CD1c-positive myeloid dendritic cell (primary cell): Measurements from ENCODE around the gene NCKAP5.

Experiments used
- DNase-seq: peaks from one replicate; pipeline ENCODE4 v3.0.0-alpha.2; 2016; ENCODE audit errors: extremely low spot score

The NCKAP5 gene

DNA sequence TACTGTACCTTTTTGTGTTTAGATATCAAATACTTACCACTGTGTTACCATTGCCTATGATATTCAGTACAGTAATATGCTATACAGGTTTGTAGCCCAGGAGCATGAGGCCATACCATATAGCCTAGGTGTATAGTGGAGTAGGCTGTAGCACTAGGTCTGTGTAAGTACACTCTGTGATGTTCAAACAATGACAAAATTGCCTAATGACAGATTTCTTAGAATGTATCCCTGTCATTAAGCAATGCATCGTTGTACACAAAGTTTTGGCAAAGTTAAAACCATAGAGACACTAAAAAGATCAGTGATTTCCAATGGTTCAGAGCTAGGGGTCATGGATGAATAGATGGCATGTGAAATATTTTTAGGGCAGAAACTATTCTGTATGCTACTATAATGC lies 415.5 kb downstream of the NCKAP5 start:
- DNase-seq: no peak

DNA sequence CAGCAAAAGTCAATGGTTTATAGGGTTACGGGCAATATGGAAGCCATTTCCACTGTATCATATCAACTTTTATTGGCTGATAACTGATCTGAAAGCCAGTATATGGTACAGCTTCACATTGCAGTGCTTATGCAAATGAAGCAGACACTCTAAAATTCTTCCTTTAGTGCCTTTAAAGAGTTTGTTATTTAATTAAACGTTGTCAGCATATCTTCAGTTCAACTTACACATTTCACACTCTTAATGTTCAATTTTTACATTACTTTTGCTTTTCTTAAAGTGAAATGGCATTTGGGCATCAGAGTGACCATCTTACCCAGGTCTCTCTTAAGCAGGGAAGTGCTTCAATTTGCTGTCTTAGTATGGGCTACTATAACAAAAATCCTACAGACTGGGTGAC lies 420.1 kb downstream of the NCKAP5 start:
- no peak for DNase-seq

- no peak for DNase-seq
Observed at GRCh38 chr2:133146893-133147292, 421.4 kb downstream of the NCKAP5 start.

GRCh38 chr2:133143645-133144044 lies 424.6 kb downstream of the NCKAP5 start:
- no peak for DNase-seq

GRCh38 chr2:133142087-133142486 lies 426.2 kb downstream of the NCKAP5 start:
- no peak for DNase-seq

DNA sequence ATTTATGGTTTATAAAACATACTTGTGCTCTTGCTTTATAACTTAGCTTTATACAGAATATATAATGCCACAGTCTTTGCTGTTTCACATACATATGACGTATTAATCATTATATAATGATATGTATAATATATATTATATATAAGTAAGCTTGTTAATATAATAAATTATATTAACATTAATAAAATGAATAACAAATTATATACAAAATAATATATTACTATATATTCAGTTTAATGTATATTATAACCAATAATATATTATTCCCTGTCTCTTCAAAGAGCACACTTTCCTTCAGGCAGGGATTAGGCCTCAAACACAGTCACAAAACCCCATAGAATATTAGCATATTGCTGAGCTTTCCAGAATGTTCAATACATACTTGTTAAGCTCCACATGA lies 427.6 kb downstream of the NCKAP5 start:
- DNase-seq: no peak

DNA sequence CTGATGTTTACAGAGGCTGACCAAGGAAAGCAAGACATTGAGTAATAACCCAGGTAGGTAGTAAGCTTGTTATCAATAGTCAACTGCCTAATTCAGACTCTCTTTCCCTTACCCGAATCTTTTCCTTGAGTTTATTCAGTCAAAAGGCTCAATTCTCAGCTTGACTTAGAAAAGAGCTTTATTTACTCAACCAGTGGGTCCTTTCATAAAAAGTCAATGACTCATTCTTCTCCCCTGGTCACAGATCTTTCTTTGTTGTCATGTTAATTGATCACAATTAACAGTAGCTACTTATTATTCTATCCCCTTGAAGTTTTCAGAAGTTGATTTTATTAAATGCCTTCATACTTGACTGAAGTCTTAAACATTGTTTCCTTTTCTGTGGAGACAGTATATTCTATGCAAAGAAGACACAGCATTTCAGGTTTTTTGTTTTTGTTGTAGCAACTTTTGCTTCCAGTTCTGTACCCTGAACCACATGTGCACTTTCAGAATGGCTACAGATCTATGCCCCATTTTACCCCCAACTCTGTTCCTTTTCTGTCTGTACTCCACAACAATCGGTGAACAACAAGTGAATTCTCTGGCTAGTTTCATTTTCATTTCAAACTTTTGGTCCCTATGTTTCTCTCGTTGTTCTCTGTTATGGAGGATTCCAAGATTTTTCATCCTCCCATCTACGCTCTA lies 428.3 kb downstream of the NCKAP5 start:
- no peak for DNase-seq

DNA sequence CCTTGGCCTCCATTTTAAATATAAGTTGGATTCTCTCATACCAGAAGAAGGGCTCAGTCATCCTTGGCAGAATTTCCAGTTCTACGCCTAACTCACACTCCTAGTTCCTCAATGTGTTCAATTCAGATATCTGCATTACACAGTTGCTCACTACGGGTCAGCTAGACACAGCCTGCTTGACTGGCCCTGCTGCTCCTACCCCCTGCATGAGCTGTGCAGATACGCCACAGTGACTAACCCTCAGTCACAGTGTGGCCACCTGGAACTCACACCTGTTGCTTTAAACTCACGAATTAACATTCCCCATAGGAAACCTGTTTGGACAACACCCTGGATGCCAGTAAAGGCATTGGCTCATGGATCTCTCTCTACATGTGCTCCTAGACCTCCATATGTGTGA lies 429.6 kb downstream of the NCKAP5 start:
- DNase-seq: no peak

DNA sequence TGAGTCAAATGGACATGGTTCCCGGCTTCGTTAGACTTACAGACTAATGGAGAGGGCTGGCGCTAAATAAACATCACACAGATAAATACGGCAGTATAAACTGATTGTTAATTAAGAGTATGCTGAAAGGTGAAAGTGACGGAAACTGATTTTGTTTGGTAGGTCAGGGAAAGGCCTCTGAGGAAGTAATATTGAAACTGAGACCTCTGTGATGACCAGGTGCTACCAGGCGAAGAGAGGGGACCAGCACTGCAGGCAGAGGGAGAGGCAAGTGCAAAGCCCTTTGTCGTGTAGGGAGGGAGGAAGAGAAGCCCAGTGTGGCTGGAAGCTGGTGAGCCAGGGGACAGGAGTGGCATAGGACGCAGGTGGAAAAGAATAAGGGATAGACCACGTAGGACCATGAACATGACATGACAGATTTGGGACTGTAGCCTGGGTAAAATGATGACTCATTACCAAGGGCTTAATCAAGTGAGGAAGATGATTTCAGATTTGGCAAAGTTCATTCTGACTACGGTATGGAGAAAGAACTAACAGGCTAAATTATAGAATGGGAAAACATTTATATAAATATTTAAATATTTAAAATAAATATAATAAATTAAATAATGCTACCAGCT lies 433.1 kb downstream of the NCKAP5 start:
- DNase-seq: no peak

DNA sequence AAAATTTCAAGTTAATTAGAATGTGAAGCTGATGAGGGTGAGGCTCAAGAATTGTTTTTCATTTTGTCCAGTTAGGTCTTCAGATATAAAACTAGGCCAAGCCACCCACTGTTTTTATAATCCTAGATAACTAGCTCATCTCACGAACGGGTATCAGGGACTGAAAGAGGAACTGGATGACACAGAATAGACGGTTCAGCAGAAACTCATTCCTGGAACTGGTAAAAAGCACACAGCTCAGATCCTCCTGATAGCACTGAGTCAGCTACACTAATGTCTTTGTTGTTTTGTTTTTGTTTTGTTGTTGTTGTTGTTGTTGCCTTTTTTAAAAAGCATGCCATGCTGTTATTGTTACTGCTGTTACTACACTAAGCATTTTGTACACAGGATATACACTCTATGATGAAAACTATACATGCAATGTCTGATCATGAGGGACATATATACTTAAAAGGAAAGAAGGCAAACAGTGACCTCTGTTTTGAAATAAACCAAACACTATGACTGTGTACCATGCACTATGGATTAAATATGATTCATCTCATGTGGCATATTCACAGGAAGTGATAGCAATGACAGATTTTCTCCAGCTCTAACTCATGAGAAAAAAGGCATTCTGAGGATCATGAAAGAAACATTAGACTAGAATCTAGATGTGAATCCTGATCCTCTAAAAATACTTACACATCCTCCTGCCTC lies 437.6 kb downstream of the NCKAP5 start:
- DNase-seq: peak; percentile 7

DNA sequence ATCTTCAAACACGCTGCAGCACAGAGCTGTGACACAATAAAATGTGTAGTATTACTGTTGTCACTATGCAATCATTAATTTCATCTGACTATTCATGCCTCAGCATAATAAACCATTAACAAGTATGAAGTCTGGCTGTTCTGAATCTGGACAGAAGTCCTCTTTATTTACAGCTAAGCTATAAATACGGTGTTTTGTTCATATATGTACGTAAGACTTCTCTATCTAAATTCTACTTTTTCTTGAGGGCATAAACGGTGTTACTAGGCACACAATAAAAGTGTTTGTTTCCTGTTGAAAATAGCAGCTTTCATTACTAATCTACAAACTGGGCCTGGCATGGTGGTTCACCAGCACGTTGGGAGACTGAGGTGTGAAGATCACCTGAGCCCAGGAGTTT lies 443.8 kb downstream of the NCKAP5 start:
- DNase-seq: no peak

GRCh38 chr2:133123904-133124303 lies 444.4 kb downstream of the NCKAP5 start:
- no peak for DNase-seq

DNA sequence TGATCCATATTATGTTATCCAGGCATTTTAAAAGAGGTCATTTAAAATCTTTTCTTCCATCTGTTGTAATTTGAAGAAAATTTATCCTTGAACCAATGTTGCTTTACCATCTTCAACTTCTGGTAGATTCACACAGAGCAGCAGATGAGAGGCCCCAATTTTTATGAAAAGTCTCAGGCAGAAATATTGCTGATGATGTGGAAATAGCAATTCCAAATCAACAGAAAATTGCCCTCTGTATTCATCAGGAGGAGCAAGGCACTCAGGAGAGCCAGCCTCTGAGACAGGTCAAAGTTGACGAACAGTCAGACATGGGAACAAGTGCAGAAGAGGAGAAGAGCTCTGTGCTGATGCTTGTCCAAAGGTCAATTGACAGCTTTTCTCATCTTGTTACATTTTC lies 444.9 kb downstream of the NCKAP5 start:
- no peak for DNase-seq

DNA sequence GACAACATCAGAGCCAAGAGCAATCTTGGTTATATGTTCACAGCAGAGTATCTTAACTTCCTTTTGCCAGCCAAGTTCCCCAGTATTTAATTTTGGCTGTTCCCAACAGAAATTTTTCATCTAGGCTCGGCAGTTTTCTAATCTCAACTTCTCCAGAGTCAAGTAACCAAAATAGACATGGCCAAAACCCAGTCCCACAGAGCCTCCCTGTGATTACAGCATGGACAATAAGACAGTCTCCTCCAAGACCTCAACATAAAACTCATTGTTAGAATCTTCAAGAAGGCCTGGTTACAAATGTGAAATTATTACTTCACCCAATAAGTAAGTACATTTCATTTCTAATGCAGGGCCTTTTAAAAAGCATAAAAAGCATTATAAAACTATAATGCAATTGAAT lies 445.7 kb downstream of the NCKAP5 start:
- no peak for DNase-seq

GRCh38 chr2:133120310-133120709 lies 448.0 kb downstream of the NCKAP5 start:
- no peak for DNase-seq

DNA sequence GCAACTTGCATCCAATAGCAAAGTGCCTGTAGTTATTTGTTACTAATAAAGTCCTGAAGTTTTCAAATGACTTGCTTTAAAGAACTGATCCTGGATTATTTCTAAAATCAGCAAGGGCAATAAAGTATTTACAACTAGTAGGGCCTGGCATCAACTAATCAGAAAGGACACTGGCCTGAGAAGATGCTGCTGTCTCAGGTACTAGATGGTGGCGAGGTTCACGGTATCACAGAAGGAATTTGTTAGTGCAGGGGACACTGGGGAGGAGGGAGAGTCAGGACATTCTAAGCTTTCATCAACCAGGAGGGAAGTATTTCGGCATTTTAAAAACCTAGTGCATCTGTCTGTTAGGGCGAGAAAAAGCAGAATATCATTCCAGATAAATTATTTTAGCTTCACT lies 458.1 kb downstream of the NCKAP5 start:
- no peak for DNase-seq

- no peak for DNase-seq
Observed at GRCh38 chr2:133109772-133110171, 458.5 kb downstream of the NCKAP5 start.

- no peak for DNase-seq
Observed at GRCh38 chr2:133107058-133107815, 461.0 kb downstream of the NCKAP5 start.

DNA sequence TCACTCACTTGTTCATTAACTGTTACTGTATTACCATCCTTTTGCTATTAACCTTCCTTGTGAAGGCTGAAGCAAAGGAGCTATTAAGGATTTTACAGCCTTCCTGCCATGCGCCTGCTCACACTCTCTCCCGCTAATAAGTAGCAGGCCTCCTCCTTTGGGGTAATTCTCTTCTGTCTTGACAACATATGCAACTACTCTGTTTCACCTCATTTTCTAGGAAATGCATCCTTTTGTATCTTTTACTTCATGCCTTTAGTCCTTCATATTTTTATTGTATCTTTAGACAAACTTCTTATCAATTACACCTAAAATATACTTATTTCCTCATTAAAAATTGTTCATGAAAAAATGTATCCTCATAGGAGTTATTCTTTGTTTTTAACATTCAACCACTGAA lies 463.4 kb downstream of the NCKAP5 start:
- no peak for DNase-seq

DNA sequence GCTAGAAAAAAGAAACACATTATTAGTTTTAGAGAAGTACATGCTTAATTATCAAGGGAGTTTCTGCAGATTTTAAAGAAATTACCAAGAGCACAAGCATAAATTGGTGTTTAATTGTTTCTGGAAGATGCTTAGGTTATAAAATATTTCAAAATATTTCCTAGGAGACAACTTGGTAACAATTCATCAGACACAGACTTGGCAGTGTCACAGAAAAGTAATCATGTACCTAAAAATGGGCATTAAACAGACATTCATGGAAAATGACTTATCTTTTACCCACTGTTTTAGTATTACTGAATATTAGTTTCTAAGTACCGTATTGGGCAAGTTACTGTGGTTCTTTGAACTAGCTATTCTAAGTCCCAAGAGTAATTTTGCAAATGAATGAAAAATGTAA lies 469.5 kb downstream of the NCKAP5 start:
- DNase-seq: no peak

GRCh38 chr2:133097666-133098065 lies 470.6 kb downstream of the NCKAP5 start:
- no peak for DNase-seq

GRCh38 chr2:133092571-133092970 lies 475.7 kb downstream of the NCKAP5 start:
- DNase-seq: no peak

DNA sequence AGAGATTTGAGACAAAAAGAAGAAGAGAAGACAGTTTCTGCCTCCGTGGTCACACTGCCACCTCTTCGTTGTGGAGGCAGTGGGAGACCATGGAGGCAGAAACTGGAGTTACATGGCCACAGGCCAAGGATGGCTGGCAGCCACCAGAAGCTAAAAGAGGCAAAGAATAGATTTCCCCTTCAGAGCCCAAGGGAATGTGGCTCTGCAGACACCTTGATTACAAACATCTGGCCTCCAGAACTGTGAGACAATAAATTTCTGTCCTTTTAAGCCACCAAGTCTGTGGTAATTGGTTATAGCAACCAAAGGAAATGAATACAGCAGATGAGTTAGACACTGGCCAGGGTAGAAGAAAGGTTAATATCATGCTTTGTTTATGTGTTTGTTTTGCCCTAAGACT lies 477.9 kb downstream of the NCKAP5 start:
- DNase-seq: no peak
